HEK293 (cell line): ENCODE measurements around the gene MYRIP.

Experiments
- EGR2 ChIP-seq: fragments of 450-650 bp; formaldehyde crosslinking; IDR thresholded peaks from 2 replicates; pipeline ENCODE4 v1.5.1; 2016; ENCODE audit warnings: low read depth, missing biosample characterization, missing genetic modification characterization
- GLI4 ChIP-seq: fragments of 450-650 bp; formaldehyde crosslinking; IDR thresholded peaks from 2 replicates; pipeline ENCODE4 v1.5.1; 2016; ENCODE audit warnings: missing biosample characterization, missing genetic modification characterization
- IKZF3 ChIP-seq: fragments of 450-650 bp; IDR thresholded peaks from 2 replicates; pipeline ENCODE4 v1.5.0; 2018; ENCODE audit warnings: missing biosample characterization, mild to moderate bottlenecking, missing genetic modification characterization, moderate library complexity
- SP2 ChIP-seq: fragments of 450-650 bp; formaldehyde crosslinking; IDR thresholded peaks from 2 replicates; pipeline ENCODE4 v1.5.1; 2016; ENCODE audit warnings: missing biosample characterization, missing genetic modification characterization
- SP3 ChIP-seq: fragments of 450-650 bp; formaldehyde crosslinking; IDR thresholded peaks from 2 replicates; pipeline ENCODE4 v1.5.1; 2016; ENCODE audit warnings: missing biosample characterization, missing genetic modification characterization
- SP7 ChIP-seq: fragments of 450-650 bp; formaldehyde crosslinking; IDR thresholded peaks from 2 replicates; pipeline ENCODE4 v1.5.1; 2016; ENCODE audit warnings: missing biosample characterization, missing genetic modification characterization
- ZBTB11 ChIP-seq: fragments of 450-650 bp; formaldehyde crosslinking; conservative IDR thresholded peaks from 2 replicates; pipeline ENCODE4 v1.5.1; 2016; ENCODE audit warnings: low read depth, missing biosample characterization, missing genetic modification characterization
- ZBTB26 ChIP-seq: fragments of 450-650 bp; formaldehyde crosslinking; optimal IDR thresholded peaks from 2 replicates; pipeline ENCODE3; 2016; ENCODE audit warnings: missing biosample characterization, mild to moderate bottlenecking, missing genetic modification characterization
- ZFP37 ChIP-seq: fragments of 450-650 bp; formaldehyde crosslinking; IDR thresholded peaks from 2 replicates; pipeline ENCODE4 v1.5.1; 2016; ENCODE audit warnings: missing biosample characterization, missing genetic modification characterization
- ZNF114 ChIP-seq: fragments of 450-650 bp; formaldehyde crosslinking; IDR thresholded peaks from 2 replicates; pipeline ENCODE4 v1.5.0; 2017; ENCODE audit warnings: missing biosample characterization, missing genetic modification characterization
- ZNF133 ChIP-seq: fragments of 450-650 bp; formaldehyde crosslinking; IDR thresholded peaks from 2 replicates; pipeline ENCODE4 v1.5.1; 2016; ENCODE audit warnings: missing biosample characterization, missing genetic modification characterization
- ZNF2 ChIP-seq: fragments of 450-650 bp; formaldehyde crosslinking; IDR thresholded peaks from 2 replicates; pipeline ENCODE4 v1.5.1; 2016; ENCODE audit warnings: missing biosample characterization, missing genetic modification characterization
- ZNF398 ChIP-seq: fragments of 450-650 bp; formaldehyde crosslinking; IDR thresholded peaks from 2 replicates; pipeline ENCODE4 v1.5.1; 2017; ENCODE audit warnings: missing biosample characterization, missing genetic modification characterization
- ZNF518A ChIP-seq: fragments of 450-650 bp; formaldehyde crosslinking; conservative IDR thresholded peaks from 2 replicates; pipeline ENCODE4 v1.5.1; 2016; ENCODE audit warnings: low read depth, missing biosample characterization, missing genetic modification characterization
- ZNF629 ChIP-seq: fragments of 450-650 bp; formaldehyde crosslinking; IDR thresholded peaks from 2 replicates; pipeline ENCODE4 v1.5.1; 2017; ENCODE audit warnings: missing biosample characterization, missing genetic modification characterization
- ZNF76 ChIP-seq: fragments of 450-650 bp; formaldehyde crosslinking; IDR thresholded peaks from 2 replicates; pipeline ENCODE4; 2016; ENCODE audit warnings: low read depth, missing biosample characterization, missing genetic modification characterization, borderline replicate concordance
- ZNF830 ChIP-seq: fragments of 450-650 bp; IDR thresholded peaks from 2 replicates; pipeline ENCODE4 v1.5.0; 2018; ENCODE audit warnings: missing biosample characterization, missing genetic modification characterization, low read depth, mild to moderate bottlenecking, moderate library complexity
- ZSCAN30 ChIP-seq: fragments of 450-650 bp; IDR thresholded peaks from 2 replicates; pipeline ENCODE4 v1.5.1; 2018; ENCODE audit warnings: missing biosample characterization, mild to moderate bottlenecking, missing genetic modification characterization, moderate library complexity
- ZXDB ChIP-seq: fragments of 450-650 bp; formaldehyde crosslinking; IDR thresholded peaks from 2 replicates; pipeline ENCODE4 v1.5.1; 2016; ENCODE audit warnings: missing biosample characterization, missing genetic modification characterization

MYRIP gene

GRCh38 chr3:40309418-40309924 lies 500.1 kb downstream of the MYRIP start, which contains the start of gene EIF1B (continued):
- TF ChIP-seq ZNF518A (tag by site-specific recombination): peak; percentile 87
- peak; percentile 41; the same call in 1 of the 2 replicates for TF ChIP-seq SP7
- peak; percentile 65 for TF ChIP-seq ZBTB11 (tag by site-specific recombination)
- peak; percentile 67 for TF ChIP-seq IKZF3
- TF ChIP-seq ZNF398: peak; percentile 67
- 0 out of 2 replicates have a peak, but pooled peaks have one; percentile 25 for TF ChIP-seq ZNF629
- TF ChIP-seq SP3 (tag by site-specific recombination): peak; percentile 95
- TF ChIP-seq SP2: peak; percentile 66
- peak; percentile 72 for TF ChIP-seq ZBTB26
- TF ChIP-seq ZNF2 (tag by site-specific recombination): 0 out of 2 replicates have a peak, but pooled peaks have one; percentile 33
- TF ChIP-seq ZNF114 (tag by site-specific recombination): no peak
- TF ChIP-seq ZNF133 (tag by site-specific recombination): no peak
- TF ChIP-seq ZNF76 (tag by site-specific recombination): peak; percentile 90
- TF ChIP-seq ZXDB (tag by site-specific recombination): peak; percentile 47; the same call in 1 of the 2 replicates
- peak; percentile 73; the same call in 1 of the 2 replicates for TF ChIP-seq ZSCAN30 (tag by site-specific recombination)
- TF ChIP-seq ZNF830 (tag by site-specific recombination): no peak
- peak; percentile 84 for TF ChIP-seq EGR2 (tag by site-specific recombination)
- no peak for TF ChIP-seq ZFP37 (tag by site-specific recombination)
- no peak for TF ChIP-seq GLI4
- TF ChIP-seq, all 188 proteins: peak for 25
